Mucosa of stomach (tissue), 1 donor: Measurements from ENCODE around the gene SF3B3.
"Not testable (repeated sequence)": the region's sequence is repeated elsewhere in the genome, so short reads cannot be mapped to it uniquely, and the experiment has no call there.

Experiments used
- H3K27me3 ChIP-seq: one replicate; pipeline ENCODE4 v1.7.0; 2013; ENCODE audit warnings: mild to moderate bottlenecking, low read length; ENCODE audit not compliant: control insufficient read depth, insufficient read depth
- H3K36me3 ChIP-seq: one replicate; pipeline ENCODE4 v1.7.0; 2013; ENCODE audit warnings: low read length; ENCODE audit not compliant: control insufficient read depth, insufficient read depth
- H3K4me1 ChIP-seq: one replicate; pipeline ENCODE4 v1.7.0; 2013; ENCODE audit warnings: mild to moderate bottlenecking, low read length; ENCODE audit not compliant: control insufficient read depth, insufficient read depth
- H3K4me3 ChIP-seq: one replicate; pipeline ENCODE4 v1.7.0; 2013; ENCODE audit warnings: low read length
- H3K9ac ChIP-seq: one replicate; pipeline ENCODE4 v1.7.0; 2013; ENCODE audit warnings: mild to moderate bottlenecking, low read length, moderate library complexity
- H3K9me3 ChIP-seq: one replicate; pipeline ENCODE4 v1.7.0; 2013; ENCODE audit warnings: mild to moderate bottlenecking, low read length, moderate library complexity; ENCODE audit not compliant: control insufficient read depth
- donor health status: Pancreatic carcinoma.

The SF3B3 gene

GRCh38 chr16:70615945-70616344, 92.3 kb downstream of the SF3B3 start:
- Histone ChIP-seq H3K36me3 (no peaks in the 10 kb centered on the region), H3K9ac (no peak overlapping the region), H3K9me3 (no peaks in the 10 kb centered on the region), H3K27me3 (no peaks in the 10 kb centered on the region), H3K4me3 (no peak overlapping the region), H3K4me1 (peaks cover 10% of the 10 kb centered on the region)

- not testable (repeated sequence) for H3K9me3 ChIP-seq, H3K4me1 ChIP-seq, H3K36me3 ChIP-seq
Measured at GRCh38 chr16:70621864-70622263, 98.2 kb downstream of the SF3B3 start.

More at GRCh38 chr16:70621864-70622263, 98.2 kb downstream of the SF3B3 start:
- not testable (repeated sequence) for H3K4me3 ChIP-seq, H3K27me3 ChIP-seq, H3K9ac ChIP-seq
